K562 (cell line): Measurements from ENCODE around the gene UBASH3A. TPM values are rescaled to one million over a fixed set of nuclear protein-coding genes. Genes with fewer than 3 reads are reported as not detected.

ENCODE experiments used
- ATAC-seq: fragments of 200-7000 bp; cut with Tn5 transposase; 3 replicates; pipeline ENCODE4 v1.9.1; 2020; ENCODE audit warnings: moderate library complexity
- BruUV-seq: library from RNA; stranded (reverse); fragments of 400-500 nt; replicated peaks from 2 replicates; lab custom pipeline; 2021; lab: Mats Ljungman, UMichigan
- CTCF ChIA-PET: fragments of 300-600 bp; formaldehyde crosslinking; extraction: SDS; loops from one replicate; lab custom pipeline; 2021; ENCODE audit warnings: low intra/inter-chr PET ratio; lab: Yijun Ruan, JAX
- POLR2A ChIA-PET: fragments of 300-600, 350-650 bp; sonication (Branson Sonifier 250); formaldehyde crosslinking; extraction: SDS; loops from one replicate; lab custom pipeline; 2021; ENCODE audit warnings: antibody characterized with exemption, inconsistent platforms; lab: Yijun Ruan, JAX
- DNase-seq, 4 experiments: peaks; one replicate each; pipeline versions ENCODE4 v3.0.0 to v3.0.0-alpha.2; 2011 to 2018; ENCODE audit warnings: low spot score in 3 of 4, mixed read lengths in 3 of 4; ENCODE audit errors: extremely low read depth in 1 of 4
- FAIRE-seq: peaks from 2 replicates; lab custom pipeline; 2011; peaks lifted over from hg19 to GRCh38; lab: Jason Lieb, UNC
- H2AFZ ChIP-seq: 2 replicates; pipeline ENCODE4 v1.6.0; 2011; ENCODE audit warnings: low read depth, low read length, control low read depth, inconsistent platforms
- H3K27ac ChIP-seq: fragments of 200-600 bp; 3 replicates; pipeline ENCODE4 v1.8.0; 2011; ENCODE audit warnings: low read depth, mild to moderate bottlenecking, control low read depth, inconsistent platforms, low read length, moderate library complexity, mixed read lengths; ENCODE audit errors: extremely low read depth
- H3K27me3 ChIP-seq, 2 experiments: fragments of 300-600 bp in 1 of 2; 2 replicates in 1 of 2; 3 replicates in 1 of 2; pipeline versions ENCODE4 v1.6.0 to v1.8.0; 2011; ENCODE audit warnings: inconsistent platforms in 2 of 2, low read length in 2 of 2, mild to moderate bottlenecking in 1 of 2, mixed read lengths in 1 of 2, moderate library complexity in 1 of 2; ENCODE audit not compliant: control insufficient read depth in 2 of 2, insufficient read depth in 2 of 2
- H3K36me3 ChIP-seq: fragments of 300-600 bp; 3 replicates; pipeline ENCODE4 v1.8.0; 2011; ENCODE audit warnings: mild to moderate bottlenecking, low read length, inconsistent platforms; ENCODE audit not compliant: control insufficient read depth, insufficient read depth
- H3K4me1 ChIP-seq, 2 experiments: fragments of 200-600 bp in 1 of 2; replicated peaks in 1 of 2; 2 replicates in 1 of 2; 3 replicates in 1 of 2; pipeline versions ENCODE4 v1.5.1 to v1.8.0; 2011; ENCODE audit warnings: inconsistent platforms in 2 of 2, low read length in 2 of 2, mild to moderate bottlenecking in 1 of 2, mixed read lengths in 1 of 2, moderate library complexity in 1 of 2; ENCODE audit not compliant: control insufficient read depth in 2 of 2, insufficient read depth in 2 of 2
- H3K4me2 ChIP-seq: 2 replicates; pipeline ENCODE4 v1.6.1; 2011; ENCODE audit warnings: low read length, control low read depth, inconsistent platforms, mixed read lengths; ENCODE audit not compliant: insufficient read depth
- H3K4me3 ChIP-seq: fragments of 200-600 bp; sonication (generic), shearing (Covaris generic); 2 replicates; pipeline ENCODE4 v1.5.1; 2016; ENCODE audit warnings: control low read depth, inconsistent platforms
- H3K79me2 ChIP-seq: fragments of 200-600 bp; 3 replicates; pipeline ENCODE4 v1.8.0; 2011; ENCODE audit warnings: low read length, inconsistent platforms; ENCODE audit not compliant: control insufficient read depth, insufficient read depth
- H3K9ac ChIP-seq, 2 experiments: 2 replicates each; pipeline versions ENCODE4 v1.6.0 to v1.6.1; 2011; ENCODE audit warnings: low read depth in 2 of 2, low read length in 2 of 2, control low read depth in 1 of 2, inconsistent platforms in 1 of 2, mild to moderate bottlenecking in 1 of 2, mixed read lengths in 1 of 2; ENCODE audit not compliant: insufficient read depth in 1 of 2
- H3K9me1 ChIP-seq: one replicate; pipeline ENCODE4 v1.6.0; 2011; ENCODE audit warnings: inconsistent platforms, mild to moderate bottlenecking, low read length, moderate library complexity; ENCODE audit not compliant: control insufficient read depth, insufficient read depth
- H3K9me3 ChIP-seq: replicated peaks from 2 replicates; pipeline ENCODE4 v1.5.1; 2011; ENCODE audit warnings: low read depth, low read length, inconsistent platforms; ENCODE audit not compliant: control insufficient read depth, insufficient read depth
- H4K20me1 ChIP-seq: replicated peaks from 2 replicates; pipeline ENCODE4 v1.6.1; 2011; ENCODE audit warnings: low read length, inconsistent platforms, mixed read lengths; ENCODE audit not compliant: control insufficient read depth, insufficient read depth
- RREB1 ChIP-seq: fragments of 250-450 bp; sonication (Bioruptor Pico); IDR thresholded peaks from 2 replicates; pipeline ENCODE4 v1.4.0; 2020
- ZNF766 ChIP-seq: fragments of 200-800 bp; sonication (Bioruptor generic); conservative IDR thresholded peaks from 2 replicates; pipeline ENCODE4 v1.6.1; 2016; ENCODE audit warnings: missing genetic modification characterization, missing compliant biosample characterization
- WGBS: fragments of 100-300 bp; shearing (Covaris generic); methylation state at CpG from one replicate; pipeline ENCODE4 v1.1.6; 2016; ENCODE audit warnings: low coverage, mixed read lengths; ENCODE audit not compliant: insufficient coverage; ENCODE audit errors: missing lambda C conversion rate; 5-methylcytosine and 5-hydroxymethylcytosine counted together
- in situ Hi-C: fragments of 300-500 bp; cut with MboI; formaldehyde crosslinking; loops from 4 replicates; pipeline ENCODE4 v1.15.0; 2018; ENCODE audit warnings: inconsistent platforms, mixed read lengths
- intact Hi-C: fragments of 100-400 bp; cut with micrococcal nuclease; formaldehyde crosslinking; loops from 2 replicates; pipeline ENCODE4 v1.14.2; 2022
- polyA plus RNA-seq, 8 experiments: library from polyadenylated mRNA; depleted of rRNA in 4 of 8; stranded (reverse) in 5 of 8; unstranded in 3 of 8; fragments of >200 nt; fragmentation: Nextera tagmentation in 2 of 8; fragmentation: Illumina TruSeq in 1 of 8; extraction: Ambion mirVana in 2 of 8; extraction: Trizol in 1 of 8; gene quantifications; 2 replicates each; pipeline versions ENCODE4 v1.2.1 to v1.2.3, GENCODE V29; 2011 to 2014; ENCODE audit warnings: inconsistent platforms in 1 of 8, missing spikeins in 1 of 8
- total RNA-seq, 7 experiments: library from RNA; depleted of rRNA in 6 of 7; stranded (reverse); fragments of >200 nt in 6 of 7; fragmentation: Illumina TruSeq in 2 of 7; extraction: Trizol in 2 of 7; gene quantifications; 2 replicates each; pipeline versions ENCODE4 v1.2.1 to v1.2.3, GENCODE V29; 2011 to 2021; ENCODE audit warnings: low replicate concordance in 1 of 7

The UBASH3A gene
- total and polyA plus RNA-seq, 9 of the 15 experiments (the other 6 are each of a cell fraction or from before 2014, with no cell fraction given) = 0.23 to 1.8 (median 1.1) TPM

- H3K4me1 ChIP-seq = no peaks in the 10 kb centered on the region
- no peak overlapping the region for H3K9ac ChIP-seq
- H3K27me3 ChIP-seq = peaks cover 59 to 63% of the 10 kb centered on the region in 2 experiments
- no peak for TF ChIP-seq RREB1 (CRISPR knock-in tag)
- TF ChIP-seq ZNF766 (CRISPR knock-in tag) = peak; percentile 93
- TF ChIP-seq, all 486 proteins: peak for 1
- 2% methylated on average over 4 of the region's 4 CpGs for WGBS
- H3K27ac ChIP-seq = no peak overlapping the region
- H3K4me3 ChIP-seq = no peak overlapping the region
- ATAC-seq = no peak
- intact Hi-C loops = no loop called here
- in situ Hi-C loops = no loop called here
- no peak for FAIRE-seq
- no peak overlapping the region for H2AFZ ChIP-seq
- no peak overlapping the region for H3K4me2 ChIP-seq
- ChIA-PET POLR2A (interaction anchor here (1.6 to 2.0 kb wide), 3 partner anchors 12 to 18 kb away, joined by 4 to 7 read pairs (median 5); no protein-coding TSS in a partner anchor), CTCF (interaction anchor here (0.6 kb wide), 1 partner anchor 171 kb away, joined by 3 read pairs; no protein-coding TSS in a partner anchor)
- no peaks in the 10 kb centered on the region for H3K9me1 ChIP-seq
- H3K9me3 ChIP-seq = no peaks in the 10 kb centered on the region
- no peaks in the 10 kb centered on the region for H3K36me3 ChIP-seq
- no peaks in the 10 kb centered on the region for H3K79me2 ChIP-seq
- H4K20me1 ChIP-seq = no peaks in the 10 kb centered on the region
- DNase-seq = no peak
- no TSS peak for BruUV-seq
Measured at GRCh38 chr21:42481169-42481568, 77.5 kb downstream of the UBASH3A start.
